Stimulated activated CD8-positive, alpha-beta memory T cell treated with anti-CD3 and anti-CD28 coated beads, Interleukin-4, amount 100 ng/mL, for 4 hours (primary cell): ENCODE data around the gene SYT15.

ENCODE experiments used
- DNase-seq, 2 donors: peaks; one replicate each; pipeline ENCODE4 v3.0.0-alpha.2; 2020; ENCODE audit warnings: low read depth in 2 of 2, low spot score in 1 of 2

SYT15 gene

GRCh38 chr10:46544989-46545791 is 33.7 kb upstream of the SYT15 start:
- no peak for DNase-seq

GRCh38 chr10:46545861-46546590 is 32.9 kb upstream of the SYT15 start:
- no peak for DNase-seq

GRCh38 chr10:46546591-46547540 is 32.1 kb upstream of the SYT15 start:
- DNase-seq, result no peak

GRCh38 chr10:46547541-46548497 is 31.1 kb upstream of the SYT15 start:
- no peak for DNase-seq

GRCh38 chr10:46548498-46549090 is 30.3 kb upstream of the SYT15 start:
- no peak for DNase-seq

GRCh38 chr10:46549171-46550075 is 29.5 kb upstream of the SYT15 start:
- DNase-seq, result no peak

- DNase-seq, result no peak
These were observed 28.7 kb upstream of the SYT15 start for GRCh38 chr10:46550076-46550790.

- DNase-seq, result no peak
These were observed 27.9 kb upstream of the SYT15 start for GRCh38 chr10:46550795-46551700.

GRCh38 chr10:46551701-46552525 is 27.0 kb upstream of the SYT15 start:
- no peak for DNase-seq

- DNase-seq, result no peak
These were observed 26.2 kb upstream of the SYT15 start for GRCh38 chr10:46552526-46553237.

GRCh38 chr10:46553238-46554049 is 25.5 kb upstream of the SYT15 start:
- no peak for DNase-seq

GRCh38 chr10:46554166-46554781 is 24.7 kb upstream of the SYT15 start:
- DNase-seq, result no peak

- no peak for DNase-seq
These were observed 23.6 kb upstream of the SYT15 start for GRCh38 chr10:46555366-46555712.

- no peak for DNase-seq
These were observed 23.0 kb upstream of the SYT15 start for GRCh38 chr10:46555713-46556514.
